Kidney epithelial cell (primary cell): ENCODE data around the gene EFHD2. TPM values are rescaled to one million over a fixed set of nuclear protein-coding genes. Genes with fewer than 3 reads are reported as not detected.

Experiments
- DNase-seq: peaks from one replicate; pipeline ENCODE4 v3.0.0-alpha.2; 2010; ENCODE audit warnings: low read depth
- H3K27me3 ChIP-seq: 2 replicates; pipeline ENCODE4 v1.6.0; 2011; ENCODE audit warnings: low read length; ENCODE audit not compliant: control insufficient read depth, insufficient read depth
- H3K36me3 ChIP-seq: 2 replicates; pipeline ENCODE4 v1.5.1; 2011; ENCODE audit warnings: low read length; ENCODE audit not compliant: control insufficient read depth, insufficient read depth
- H3K4me3 ChIP-seq: 2 replicates; pipeline ENCODE4 v1.5.1; 2011; ENCODE audit warnings: low read depth, mild to moderate bottlenecking, control low read depth, low read length
- CTCF ChIP-seq: IDR thresholded peaks from 2 replicates; pipeline ENCODE4 v1.5.1; 2011; ENCODE audit warnings: mild to moderate bottlenecking, moderate library complexity, low read length, control low read depth, inconsistent platforms; ENCODE audit not compliant: insufficient read depth, poor library complexity, severe bottlenecking
- total RNA-seq: library from RNA; depleted of rRNA; stranded (reverse); fragments of >200 nt; gene quantifications from 2 replicates; pipeline ENCODE4 v1.2.3, GENCODE V29; 2015

EFHD2 gene
- 54.6 and 63.3 TPM in 2 replicates for total RNA-seq

- Histone ChIP-seq H3K27me3 (no peaks in the 10 kb centered on the region), H3K36me3 (no peaks in the 10 kb centered on the region), H3K4me3 (peak within 1 kb of the TSS; percentile 92)
- no peak for DNase-seq
- TF ChIP-seq CTCF, result no peak
Measured at GRCh38 chr1:15409388-15410222, at the start of gene EFHD2. Gene EFHD2 (plus strand): TSS chr1:15409888. CDS start chr1:15409972, 84 bp downstream.

GRCh38 chr1:15360700-15361099 lies 49.0 kb upstream of the EFHD2 start:
- DNase-seq, result no peak
- no peaks in the 10 kb centered on the region for H3K27me3 ChIP-seq
- no peak for TF ChIP-seq CTCF
- H3K4me3 ChIP-seq, result no peak overlapping the region
- no peaks in the 10 kb centered on the region for H3K36me3 ChIP-seq

DNA sequence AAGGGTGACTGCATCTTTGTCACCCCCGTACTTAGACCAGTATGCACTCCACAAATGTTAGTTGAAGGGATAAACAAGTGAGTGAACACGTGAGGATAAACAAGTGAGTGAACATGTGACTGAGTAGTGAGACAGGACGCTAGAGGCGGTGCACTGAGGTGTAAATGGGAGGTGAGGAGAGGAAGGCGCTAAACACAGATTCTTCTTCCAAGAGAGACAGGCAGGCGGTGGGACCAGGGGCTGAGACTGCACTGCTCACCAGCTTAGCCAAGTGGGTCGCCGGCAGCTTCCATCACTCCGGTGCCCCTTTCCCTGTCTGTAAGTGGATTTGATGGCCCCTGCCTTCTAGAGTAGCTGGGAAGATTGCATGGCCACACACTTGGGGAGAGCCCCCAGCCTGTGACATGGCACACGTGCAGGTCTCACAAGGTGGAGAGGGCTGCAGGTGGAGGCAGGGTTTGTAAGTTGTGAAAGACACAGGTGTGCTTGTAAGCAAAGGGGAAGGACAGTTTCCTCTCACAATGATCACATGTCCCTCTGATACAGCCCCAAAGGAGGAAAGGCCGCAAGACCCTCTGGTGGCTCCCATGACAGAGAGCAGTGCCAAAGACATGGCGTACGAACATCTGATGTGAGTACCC lies 47.5 kb upstream of the EFHD2 start:
- H3K27me3 ChIP-seq, result no peaks in the 10 kb centered on the region
- no peaks in the 10 kb centered on the region for H3K36me3 ChIP-seq
- no peak overlapping the region for H3K4me3 ChIP-seq
- TF ChIP-seq CTCF, result no peak
- no peak for DNase-seq

DNA sequence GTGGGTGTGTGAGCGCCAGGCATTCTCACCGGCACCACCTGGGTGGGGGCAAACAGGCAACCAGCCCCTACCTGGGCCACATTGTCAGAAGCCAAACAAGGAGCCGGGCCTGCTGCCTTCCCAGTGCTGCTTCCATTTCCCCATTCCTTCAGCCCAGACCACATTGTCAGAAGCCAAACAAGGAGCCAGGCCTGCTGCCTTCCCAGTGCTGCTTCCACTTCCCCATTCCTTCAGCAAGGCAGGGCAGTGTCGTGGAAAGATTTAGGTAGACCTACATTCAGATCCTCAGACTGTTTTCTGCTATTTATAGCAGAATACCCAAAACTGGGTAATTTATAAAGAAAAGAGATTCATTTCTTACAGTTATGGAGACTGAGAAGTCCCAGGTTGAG lies 47.0 kb upstream of the EFHD2 start:
- Histone ChIP-seq H3K4me3 (no peak overlapping the region), H3K36me3 (no peaks in the 10 kb centered on the region), H3K27me3 (no peaks in the 10 kb centered on the region)
- TF ChIP-seq CTCF, result no peak
- no peak for DNase-seq

DNA sequence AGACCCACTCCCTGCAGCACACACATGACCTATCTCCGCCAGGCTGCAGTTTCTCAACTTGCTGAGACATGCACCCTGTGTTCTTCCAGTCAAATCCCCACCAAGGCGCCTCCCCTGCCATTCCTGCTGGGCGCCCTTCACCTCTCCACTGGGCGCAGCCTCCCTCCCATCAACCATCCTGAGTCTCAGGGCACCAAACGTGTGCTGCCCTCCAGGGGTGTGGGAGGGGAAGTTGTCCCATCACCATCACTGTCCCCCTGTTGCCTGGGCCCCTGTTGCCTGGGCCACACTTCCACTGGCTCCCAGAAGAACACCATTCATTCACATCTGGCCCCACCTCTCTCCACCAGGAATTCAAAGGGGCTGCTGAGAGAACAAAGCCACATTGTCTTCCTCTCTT lies 44.9 kb upstream of the EFHD2 start:
- TF ChIP-seq CTCF, result no peak
- no peak for DNase-seq
- Histone ChIP-seq H3K27me3 (no peaks in the 10 kb centered on the region), H3K36me3 (no peaks in the 10 kb centered on the region), H3K4me3 (no peak overlapping the region)
